ENCODE results near the gene FAM219A.
"Not testable (repeated sequence)": the region's sequence is repeated elsewhere in the genome, so short reads cannot be mapped to it uniquely, and the experiment has no call there.

The FAM219A gene

DNA sequence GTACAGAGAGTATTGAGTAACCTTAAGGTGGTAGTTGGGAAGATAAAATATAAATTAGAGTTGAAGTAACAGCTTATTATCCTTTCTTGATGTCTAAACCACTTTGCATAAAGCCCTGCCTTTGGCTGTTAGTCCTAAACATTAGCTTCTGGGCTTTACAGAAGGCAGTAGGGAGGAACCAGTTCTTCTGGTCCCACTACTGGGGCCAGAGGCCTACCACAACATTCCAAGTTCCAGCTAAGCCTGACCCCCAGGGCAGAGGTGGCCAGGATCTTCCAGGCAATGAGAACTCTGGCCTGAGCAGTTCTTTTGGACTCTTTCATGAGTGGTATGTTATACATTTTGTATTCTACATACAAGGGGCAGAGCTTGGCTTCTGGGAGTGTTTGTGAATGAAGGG, 26.3 kb upstream of the FAM219A start:
- no peak for DNase-seq (ENCODE audit: low read depth in 1 of 2, low spot score in 1 of 2)

DNA sequence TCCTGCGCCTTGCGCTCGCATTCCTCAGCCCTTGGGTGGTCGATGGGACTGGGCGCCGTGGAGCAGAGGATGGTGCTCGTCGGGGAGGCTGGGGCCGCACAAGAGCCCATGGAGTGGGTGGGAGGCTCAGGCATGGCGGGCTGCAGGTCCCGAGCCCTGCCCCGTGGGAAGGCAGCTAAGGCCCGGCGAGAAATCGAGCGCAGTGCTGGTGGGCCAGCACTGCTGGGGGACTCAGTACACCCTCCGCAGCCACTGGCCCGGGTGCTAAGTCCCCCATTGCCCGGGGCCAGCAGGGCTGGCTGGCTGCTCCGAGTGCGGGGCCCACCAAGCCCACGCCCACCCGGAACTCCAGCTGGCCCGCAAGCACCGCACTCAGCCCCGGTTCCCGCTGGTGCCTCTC, 24.4 kb upstream of the FAM219A start:
- not testable (repeated sequence) for DNase-seq (ENCODE audit: low read depth in 1 of 2, low spot score in 1 of 2)

DNA sequence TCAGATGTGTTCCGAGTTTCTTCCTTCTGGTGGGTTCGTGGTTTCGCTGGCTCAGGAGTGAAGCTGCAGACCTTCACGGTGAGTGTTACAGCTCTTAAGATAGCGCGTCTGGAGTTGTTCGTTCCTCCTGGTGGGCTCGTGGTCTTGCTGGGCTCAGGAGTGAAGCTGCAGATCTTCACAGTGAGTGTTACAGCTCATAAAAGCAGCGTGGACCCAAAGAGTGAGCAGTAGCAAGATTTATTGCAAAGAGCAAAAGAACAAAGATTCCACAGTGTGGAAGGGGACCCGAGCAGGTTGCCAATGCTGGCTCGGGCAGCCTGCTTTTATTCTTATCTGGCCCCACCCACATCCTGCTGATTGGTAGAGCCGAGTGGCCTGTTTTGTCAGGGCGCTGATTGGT, 23.2 kb upstream of the FAM219A start:
- DNase-seq (ENCODE audit: low read depth in 1 of 2, low spot score in 1 of 2) = not testable (repeated sequence)

DNA sequence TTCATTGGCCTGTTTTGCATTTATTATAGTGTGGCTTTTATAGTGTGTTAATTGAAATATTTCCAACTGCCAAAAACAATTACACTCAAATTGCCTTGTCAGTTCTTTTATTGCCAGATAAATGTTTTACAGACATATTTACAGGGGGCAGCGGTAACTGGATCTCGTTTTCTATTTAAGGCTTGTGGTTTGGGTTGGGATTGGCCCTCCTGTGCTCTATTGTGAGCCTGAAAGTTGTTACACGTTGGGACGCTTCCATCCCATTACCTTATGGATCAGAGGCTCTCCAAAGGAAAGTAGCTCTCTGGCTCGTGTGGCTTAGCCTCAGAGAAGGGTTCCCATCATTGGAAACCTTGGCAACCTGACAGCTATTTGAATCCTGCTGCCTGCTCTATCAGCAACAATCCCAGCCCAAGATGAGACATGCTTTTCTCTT, 21.1 kb upstream of the FAM219A start:
- DNase-seq (ENCODE audit: low read depth in 1 of 2, low spot score in 1 of 2) = no peak

DNA sequence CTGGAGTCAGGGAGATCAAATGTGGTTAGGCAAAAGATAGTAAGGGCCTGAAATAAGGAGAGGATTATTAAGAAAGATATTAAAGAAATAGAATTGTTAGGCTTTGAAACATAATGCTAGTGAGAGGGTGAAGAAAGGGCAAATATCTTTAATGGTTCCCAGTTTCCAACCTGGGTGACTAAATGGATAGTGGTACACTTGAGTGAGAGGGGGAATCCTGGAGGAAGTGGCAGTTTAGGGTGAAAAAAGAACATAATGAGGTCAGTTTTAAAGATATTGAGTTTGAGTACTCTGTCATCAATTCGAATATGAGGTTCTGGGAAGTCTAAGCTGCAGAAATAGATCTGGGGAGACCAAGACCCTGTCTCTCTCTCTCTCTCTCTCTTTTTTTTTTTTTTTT, 19.2 kb upstream of the FAM219A start:
- DNase-seq (ENCODE audit: low read depth in 1 of 2, low spot score in 1 of 2) = no peak

DNA sequence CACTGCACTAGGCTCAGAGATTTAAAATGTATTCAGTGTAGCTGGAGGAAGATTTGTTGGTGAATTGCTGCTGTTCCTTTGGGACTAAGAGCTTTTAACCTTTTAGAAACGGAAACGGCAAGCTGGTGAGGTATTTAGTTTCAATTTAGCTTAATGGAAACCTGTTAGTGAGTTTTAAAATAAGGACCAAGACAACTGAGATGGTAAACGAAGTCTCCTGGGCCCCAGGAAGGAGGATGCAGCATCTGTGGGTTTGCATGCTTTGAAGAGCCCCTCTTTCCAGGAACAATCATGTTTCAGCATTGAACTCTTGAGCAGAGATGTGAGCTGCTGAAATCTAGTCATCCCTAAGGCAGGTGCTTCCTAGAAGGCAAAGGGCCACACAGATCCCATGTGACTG, 16.7 kb upstream of the FAM219A start:
- DNase-seq (ENCODE audit: low read depth in 1 of 2, low spot score in 1 of 2) = no peak

DNA sequence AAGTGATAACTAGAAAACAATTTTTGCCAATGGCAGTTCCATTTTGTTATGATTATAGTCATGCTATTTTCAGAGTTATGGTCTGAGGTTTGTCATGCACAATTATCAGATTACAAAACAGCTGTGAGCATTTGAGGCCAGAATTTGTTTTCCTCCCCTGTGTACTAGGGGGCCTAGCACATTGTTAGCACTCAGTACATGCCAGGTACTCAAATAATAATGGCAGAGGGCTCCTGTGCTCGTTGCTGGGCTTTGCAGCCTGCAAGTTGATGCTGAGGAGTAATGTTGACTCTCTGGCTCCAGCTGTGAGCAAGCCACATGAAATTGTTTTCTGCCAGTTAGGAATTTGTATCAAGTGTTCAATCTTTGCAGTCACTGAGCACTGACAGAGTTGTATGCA, 7.1 kb upstream of the FAM219A start:
- no peak for DNase-seq (ENCODE audit: low read depth in 1 of 2, low spot score in 1 of 2)

DNA sequence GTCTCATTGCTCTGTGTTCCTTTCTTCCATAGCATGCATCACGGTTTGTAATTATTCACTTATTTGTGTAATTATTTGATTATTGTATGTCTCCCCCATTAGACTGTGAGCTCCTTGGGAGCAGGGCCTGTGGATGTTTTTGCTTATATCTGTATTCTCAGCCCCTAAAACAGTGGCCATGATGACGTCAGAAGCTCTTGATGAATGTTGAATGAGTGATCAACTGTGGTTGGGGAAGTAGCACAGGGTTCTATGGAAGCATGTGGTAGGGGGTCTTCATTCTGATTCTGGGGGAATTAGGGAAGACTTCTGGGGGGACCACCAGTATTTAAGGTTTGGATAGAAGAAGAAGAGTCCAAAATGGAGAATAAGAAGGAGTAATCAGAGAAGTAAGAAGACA, 6.2 kb upstream of the FAM219A start:
- DNase-seq (ENCODE audit: low read depth in 1 of 2, low spot score in 1 of 2) = no peak

DNA sequence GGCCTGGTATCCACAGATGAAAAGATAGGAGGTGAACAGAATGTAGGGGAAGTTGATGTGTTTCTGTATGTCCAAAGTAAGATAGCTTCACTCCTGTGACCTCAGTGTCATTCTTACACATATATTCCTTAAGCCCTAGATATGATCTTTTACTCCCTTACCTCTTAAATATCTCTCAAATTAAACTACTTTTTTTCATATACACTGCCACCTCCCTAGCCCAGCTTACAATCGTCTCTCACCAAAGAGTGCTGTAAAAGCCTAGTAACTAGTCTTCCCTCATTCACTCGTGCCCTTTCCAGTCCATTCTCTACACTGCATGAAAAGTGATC, 5.5 kb upstream of the FAM219A start:
- DNase-seq (ENCODE audit: low read depth in 1 of 2, low spot score in 1 of 2) = no peak

DNA sequence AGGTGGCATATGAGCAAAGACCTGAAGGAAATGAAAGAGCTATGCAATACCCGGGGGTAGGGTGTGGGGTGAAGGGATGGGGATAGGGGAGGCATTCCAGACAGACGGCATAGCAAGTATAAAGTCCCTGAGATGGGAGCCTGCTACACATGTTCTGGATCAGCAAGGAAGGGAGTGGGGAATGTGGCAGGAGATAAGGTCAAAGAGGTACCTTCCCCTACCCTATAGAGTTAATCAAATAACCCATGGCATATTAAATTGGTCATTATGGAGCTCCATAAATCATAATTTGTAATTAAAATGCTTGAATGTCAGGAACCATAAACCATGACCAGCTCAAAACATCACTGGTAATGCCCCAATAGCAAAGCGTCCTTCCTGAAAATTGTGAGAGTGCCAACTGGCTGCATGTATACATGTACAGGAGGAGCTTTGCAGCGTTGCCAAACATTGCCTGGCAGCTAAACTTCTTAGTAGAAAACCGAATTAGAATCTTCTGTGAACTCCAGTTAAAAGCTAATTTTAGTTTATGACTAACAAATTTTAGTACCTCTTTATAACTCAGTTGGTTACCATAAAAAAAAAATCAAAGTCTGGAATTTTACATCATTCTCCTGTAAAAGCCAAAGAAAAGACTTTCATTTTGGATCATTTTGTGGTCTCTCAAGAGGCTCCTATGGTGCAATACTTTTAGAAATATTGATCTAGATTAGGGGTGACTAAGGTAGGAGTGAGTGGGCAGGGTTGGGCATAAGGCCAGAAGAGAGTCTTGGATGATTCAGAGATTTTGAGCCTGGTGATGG, 4.9 kb upstream of the FAM219A start:
- peak in 1 of 2 donors; percentile 8 for DNase-seq (ENCODE audit: low read depth in 1 of 2, low spot score in 1 of 2)

DNA sequence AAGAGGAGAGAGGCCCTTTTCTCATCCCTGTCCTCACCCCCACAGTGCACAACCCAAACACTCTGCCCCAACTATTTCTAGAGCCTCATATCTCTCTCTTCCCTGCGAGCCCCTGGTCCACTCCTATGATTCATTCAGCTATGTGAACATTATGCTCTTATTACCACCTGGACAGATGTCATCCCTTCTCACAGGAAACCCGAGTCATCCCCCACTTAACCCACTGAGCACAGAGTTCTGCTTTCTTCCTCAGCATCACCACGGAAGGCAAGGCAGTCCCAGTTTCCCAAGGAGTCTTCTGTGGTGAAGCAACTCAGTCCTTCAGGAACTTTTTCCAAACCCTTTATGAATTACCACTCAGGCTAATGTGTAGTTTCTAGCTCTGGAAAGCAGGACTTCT, 1.6 kb upstream of the FAM219A start:
- DNase-seq (ENCODE audit: low read depth in 1 of 2, low spot score in 1 of 2) = no peak

DNA sequence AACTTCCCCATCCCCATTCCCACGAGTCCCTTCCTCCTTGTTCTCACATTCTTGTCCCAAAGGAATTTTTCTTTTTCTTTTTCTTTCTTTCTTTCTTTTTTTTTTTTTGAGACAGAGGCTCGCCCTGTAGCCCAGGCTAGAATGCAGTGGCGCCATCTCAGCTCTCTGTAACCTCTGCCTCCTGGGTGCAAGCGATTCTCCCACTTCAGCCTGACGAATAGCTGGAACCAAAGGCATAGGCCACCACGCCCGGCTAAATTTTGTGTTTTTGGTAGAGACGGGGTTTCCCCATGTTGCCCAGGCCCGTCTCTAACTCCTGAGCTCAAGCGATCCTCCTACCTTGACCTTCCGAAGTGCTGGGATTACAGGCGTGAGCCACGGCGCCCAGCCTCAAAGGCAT, 986 bp upstream of the FAM219A start:
- no peak for DNase-seq (ENCODE audit: low read depth in 1 of 2, low spot score in 1 of 2)

DNA sequence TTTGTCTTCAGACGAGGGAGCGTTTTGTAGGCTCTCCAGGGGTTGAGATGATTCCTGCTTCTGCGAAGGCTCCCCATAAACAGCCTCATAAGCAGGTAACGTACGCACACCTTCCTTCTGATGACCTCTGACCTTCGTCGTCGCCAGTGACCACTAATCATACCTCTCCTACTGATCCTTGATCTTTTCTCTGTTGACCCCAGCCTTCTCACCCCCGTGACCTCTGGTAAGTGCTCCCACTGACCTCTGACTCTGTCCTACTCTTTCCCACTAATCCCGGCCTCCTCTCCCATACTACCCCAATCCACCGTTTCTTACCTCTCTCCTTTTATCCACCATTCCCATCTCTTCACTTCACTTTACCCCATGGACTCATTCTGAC, 580 bp upstream of the FAM219A start:
- DNase-seq (ENCODE audit: low read depth in 1 of 2, low spot score in 1 of 2) = no peak

DNA sequence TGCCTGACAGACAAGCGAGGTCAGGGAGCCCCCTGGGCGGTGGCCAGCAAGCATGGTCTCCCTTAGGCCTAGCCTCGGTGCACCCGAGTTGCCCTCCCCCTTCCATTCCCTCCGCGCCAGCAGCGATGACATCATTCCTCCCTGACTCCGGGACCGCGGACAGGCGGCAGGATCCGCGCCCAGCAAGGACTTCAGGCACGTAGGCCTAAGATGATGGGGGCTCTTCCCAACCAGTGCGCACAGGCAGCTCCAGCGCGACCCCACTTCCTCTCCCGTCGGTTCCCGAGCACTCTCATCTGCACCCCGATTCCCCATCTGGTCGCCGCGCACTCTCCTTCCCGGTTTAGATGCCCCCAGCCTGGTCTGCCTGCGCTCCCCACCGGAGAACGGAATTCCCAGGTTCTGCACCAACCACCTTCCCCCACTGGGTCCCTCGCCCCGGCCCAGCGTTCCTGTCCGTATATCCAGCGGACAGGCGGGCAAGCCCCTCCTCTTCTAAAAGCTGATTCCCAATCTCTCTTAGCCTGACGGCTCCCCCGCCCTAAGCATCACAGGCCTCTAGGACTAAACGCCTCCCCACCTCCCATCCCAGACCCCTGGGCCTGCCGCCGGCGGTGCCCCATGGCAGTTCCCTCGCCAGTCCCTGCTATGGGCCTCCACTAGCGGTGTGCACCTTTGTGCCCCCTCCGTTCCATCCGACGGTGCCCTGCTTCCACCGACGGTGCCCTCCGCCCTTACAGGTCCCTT, 931 bp downstream of the FAM219A start:
- no peak for DNase-seq (ENCODE audit: low read depth in 1 of 2, low spot score in 1 of 2)

DNA sequence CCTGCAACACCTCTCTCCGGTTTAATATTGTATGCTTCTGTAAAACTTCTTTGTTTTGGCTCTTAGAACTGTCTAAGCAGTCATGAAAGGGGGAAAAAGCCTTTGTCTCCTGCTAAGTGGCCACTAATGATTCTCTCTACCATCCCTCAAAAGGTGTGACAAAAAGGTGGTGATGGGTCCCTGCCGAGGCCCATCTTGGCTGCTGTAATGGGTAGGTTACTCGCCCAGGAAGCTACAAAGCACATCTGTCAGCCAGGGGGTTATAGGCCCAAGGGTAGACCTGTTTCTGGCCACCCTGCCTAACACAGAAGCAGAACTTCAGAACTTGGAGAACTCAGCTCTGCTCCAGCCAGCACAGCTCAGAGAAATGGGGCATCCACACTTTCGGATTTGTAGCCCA, 1.6 kb downstream of the FAM219A start:
- no peak for DNase-seq (ENCODE audit: low read depth in 1 of 2, low spot score in 1 of 2)

DNA sequence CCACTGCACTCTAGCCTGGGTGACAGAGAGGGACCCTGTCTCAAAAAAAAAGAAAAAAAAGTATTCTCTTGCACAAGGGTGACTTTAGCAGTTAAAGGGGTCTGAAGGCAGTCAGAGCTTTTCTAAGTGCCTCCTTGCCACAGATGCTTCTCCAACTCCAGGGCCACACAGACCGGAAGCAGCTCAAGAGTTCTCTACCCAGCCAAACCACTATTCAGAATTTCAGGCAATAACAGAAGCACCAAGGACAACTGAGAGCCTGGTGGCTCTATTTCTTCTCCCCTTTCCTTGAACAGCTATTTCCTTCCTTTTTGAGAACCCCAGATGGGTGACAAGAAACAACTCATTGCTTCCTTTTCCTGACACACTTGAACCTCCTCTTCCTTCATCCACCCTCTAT, 2.2 kb downstream of the FAM219A start:
- DNase-seq (ENCODE audit: low read depth in 1 of 2, low spot score in 1 of 2) = no peak

DNA sequence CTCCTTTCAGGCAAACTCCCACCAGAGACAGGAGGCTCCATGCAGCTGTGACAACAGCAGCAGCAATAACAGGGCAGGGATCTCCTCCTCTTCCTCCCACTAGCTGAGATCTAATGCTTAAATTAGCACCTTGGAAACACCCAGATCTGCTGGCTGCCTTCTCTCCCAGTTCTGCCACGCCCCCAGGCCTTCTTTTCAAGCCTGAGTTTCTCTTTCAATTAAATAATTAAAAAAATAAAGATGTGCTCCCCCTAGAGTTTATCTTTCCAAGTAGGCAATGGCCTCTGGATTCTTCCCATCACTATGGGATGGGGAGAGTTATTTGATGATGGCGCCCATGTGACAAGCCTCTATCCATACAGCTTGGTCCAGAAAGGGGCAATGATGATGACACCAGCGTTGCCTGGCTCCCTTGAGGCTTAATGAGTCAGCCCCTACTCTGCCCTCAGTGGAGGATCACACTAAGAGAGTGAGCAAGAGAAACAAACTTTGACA, 3.8 kb downstream of the FAM219A start:
- peak in 1 of 2 donors; percentile 6 for DNase-seq (ENCODE audit: low read depth in 1 of 2, low spot score in 1 of 2)

DNA sequence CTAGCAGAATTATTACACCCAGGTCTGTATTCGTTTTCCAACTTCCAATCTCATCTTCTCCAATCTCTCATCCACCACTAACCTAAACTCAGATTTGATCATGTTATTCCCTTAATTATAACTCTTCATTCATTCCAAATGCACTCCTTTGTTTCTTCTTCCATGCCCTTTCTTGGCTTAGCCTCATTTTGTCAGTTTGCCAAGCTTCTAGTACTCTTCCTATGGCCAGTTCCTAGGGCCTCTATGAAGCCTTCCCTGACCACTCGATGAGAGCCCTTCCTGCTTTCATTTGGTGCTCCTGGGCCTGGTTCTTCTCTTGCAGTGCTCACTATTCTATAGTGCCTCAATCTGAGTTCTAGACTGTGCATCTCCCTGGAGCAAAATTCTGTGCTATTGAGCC, 5.8 kb downstream of the FAM219A start:
- DNase-seq (ENCODE audit: low read depth in 1 of 2, low spot score in 1 of 2) = no peak

DNA sequence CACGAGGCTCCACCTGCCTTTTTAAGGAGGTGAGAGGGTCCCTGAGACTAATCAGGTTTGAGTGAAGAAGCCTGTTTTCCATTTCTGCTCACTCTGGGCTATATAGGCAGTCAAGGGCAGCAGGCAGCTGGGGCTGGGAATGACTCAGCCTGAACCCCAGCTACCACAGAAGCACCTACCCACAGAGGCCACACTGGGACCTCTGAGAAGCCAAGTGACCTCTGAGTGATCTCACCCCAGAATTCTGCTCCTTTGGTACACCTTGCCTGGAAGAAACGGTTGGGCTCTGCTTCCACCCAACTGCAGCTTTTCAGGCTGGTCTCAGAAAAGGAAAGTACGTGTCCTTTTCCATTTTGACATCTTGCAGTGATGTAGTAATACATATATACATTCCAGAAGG, 6.8 kb downstream of the FAM219A start:
- DNase-seq (ENCODE audit: low read depth in 1 of 2, low spot score in 1 of 2) = no peak

DNA sequence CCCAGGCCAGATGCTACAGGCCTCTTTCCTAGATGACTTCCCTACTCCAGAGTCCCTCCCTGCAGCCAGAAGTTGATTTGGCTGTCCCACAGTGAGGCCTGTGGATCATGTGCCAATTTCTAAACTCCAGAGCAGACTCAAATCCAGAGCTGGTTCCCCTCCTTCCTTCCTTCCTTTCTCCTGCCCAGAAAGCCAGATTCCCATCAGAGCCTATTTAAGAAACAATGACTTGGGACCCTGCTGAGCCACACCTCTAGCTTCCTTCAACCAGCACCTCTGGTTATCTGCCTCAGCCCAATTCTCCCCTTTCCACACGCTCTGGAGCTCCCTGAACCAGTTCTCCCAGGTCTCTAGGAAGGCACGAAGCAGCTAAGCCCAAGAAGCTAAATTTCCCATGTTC, 7.2 kb downstream of the FAM219A start:
- DNase-seq (ENCODE audit: low read depth in 1 of 2, low spot score in 1 of 2) = no peak

DNA sequence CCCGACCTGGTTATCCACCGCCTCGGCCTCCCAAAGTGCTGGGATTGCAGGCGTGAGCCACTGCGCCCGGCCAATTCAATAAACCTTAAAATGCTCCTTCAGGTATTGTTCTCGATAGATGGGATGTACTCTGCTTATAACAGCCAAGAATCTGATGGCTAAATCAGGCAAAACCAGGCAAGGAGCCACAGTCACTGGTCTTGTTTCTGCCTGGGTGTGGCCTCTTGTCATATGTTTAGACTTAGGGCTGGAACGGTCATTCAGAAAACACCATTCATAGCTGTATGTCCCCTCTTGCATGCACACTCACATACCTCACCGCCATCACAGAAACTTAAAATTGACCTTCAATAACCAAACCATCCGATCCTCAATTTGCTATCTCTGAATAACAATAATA, 7.7 kb downstream of the FAM219A start:
- no peak for DNase-seq (ENCODE audit: low read depth in 1 of 2, low spot score in 1 of 2)

DNA sequence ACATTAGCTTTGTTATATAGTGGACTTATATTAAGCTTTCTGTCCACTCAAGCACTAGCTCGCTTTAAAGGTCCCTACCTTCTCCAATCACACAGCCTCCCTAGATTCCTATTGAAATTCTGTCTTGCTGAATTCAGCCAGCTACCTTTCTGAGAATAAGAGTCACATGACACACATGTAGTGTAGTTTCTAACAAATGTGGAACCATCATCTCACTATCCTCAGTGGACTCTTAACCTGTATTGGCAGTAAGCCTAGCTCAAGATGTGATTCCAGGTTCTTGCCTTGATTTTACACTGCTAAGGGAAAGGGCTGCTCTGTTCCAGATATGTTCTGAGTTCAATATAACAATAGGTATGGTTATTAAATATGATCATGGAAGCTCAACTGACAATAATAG, 11.4 kb downstream of the FAM219A start:
- no peak for DNase-seq (ENCODE audit: low read depth in 1 of 2, low spot score in 1 of 2)

DNA sequence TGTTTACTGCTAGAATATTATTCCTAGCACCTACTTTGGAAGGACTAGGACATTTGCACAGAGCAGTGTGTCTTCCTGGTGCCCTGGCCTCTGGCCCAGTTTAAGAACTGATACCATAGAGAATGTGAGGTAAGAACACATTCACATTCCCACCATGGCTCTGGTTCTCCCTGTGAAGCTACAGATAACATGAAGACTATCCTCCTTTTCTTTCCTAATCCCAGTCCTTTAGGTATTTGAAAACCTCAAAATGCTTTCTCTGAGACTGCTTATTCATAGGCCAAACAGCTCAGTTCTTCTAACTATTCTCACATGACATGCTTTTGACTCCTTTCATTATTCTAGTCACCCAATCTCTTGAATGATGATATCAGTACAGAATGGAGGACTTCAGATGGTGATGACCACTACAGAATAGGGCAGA, 11.9 kb downstream of the FAM219A start:
- no peak for DNase-seq (ENCODE audit: low read depth in 1 of 2, low spot score in 1 of 2)
